ENCODE measurements around the gene GRIK5.

- TF ChIP-seq POLR2A (IDR thresholded peaks at IDR 0.05) (no peak), CTCF (IDR thresholded peaks at IDR 0.05) (no peak), POLR2AphosphoS5 (IDR thresholded peaks at IDR 0.05) (no peak), EP300 (IDR thresholded peaks at IDR 0.05; ENCODE audit: low read depth) (no peak)
These were observed 70.7 kb downstream of the GRIK5 start for GRCh38 chr19:41999071-41999877.
